GM18507 (cell line): ENCODE results near the gene REC114.
"Not testable (repeated sequence)": the region's sequence is repeated elsewhere in the genome, so short reads cannot be mapped to it uniquely, and the experiment has no call there.

Experiments
- DNase-seq: peaks from one replicate; pipeline ENCODE4 v3.0.0; 2011; ENCODE audit warnings: low read depth; ENCODE audit not compliant: insufficient read length; ENCODE audit errors: extremely low spot score
- FAIRE-seq: peaks from 2 replicates; lab custom pipeline; 2011; peaks lifted over from hg19 to GRCh38; lab: Jason Lieb, UNC

REC114 gene

GRCh38 chr15:73518180-73518862 lies 75.4 kb downstream of the REC114 start:
- no peak for DNase-seq
- FAIRE-seq = no peak

- FAIRE-seq = no peak
- DNase-seq = no peak
These were observed 76.1 kb downstream of the REC114 start for GRCh38 chr15:73518876-73519733.

- no peak for FAIRE-seq
- DNase-seq = no peak
These were observed 79.0 kb downstream of the REC114 start for GRCh38 chr15:73522011-73522410.

GRCh38 chr15:73524919-73525318 lies 82.0 kb downstream of the REC114 start:
- no peak for FAIRE-seq
- DNase-seq = no peak

- DNase-seq (no peak), FAIRE-seq (no peak)
These were observed 84.6 kb downstream of the REC114 start for GRCh38 chr15:73527598-73527997.

GRCh38 chr15:73530649-73531048 lies 87.7 kb downstream of the REC114 start:
- no peak for FAIRE-seq
- no peak for DNase-seq

GRCh38 chr15:73538123-73538522 lies 95.2 kb downstream of the REC114 start:
- DNase-seq (no peak), FAIRE-seq (no peak)

GRCh38 chr15:73538563-73539211 lies 95.7 kb downstream of the REC114 start:
- FAIRE-seq (no peak), DNase-seq (no peak)

GRCh38 chr15:73539212-73540128 lies 96.5 kb downstream of the REC114 start:
- DNase-seq (no peak), FAIRE-seq (no peak)

GRCh38 chr15:73540161-73540560 lies 97.2 kb downstream of the REC114 start:
- DNase-seq (no peak), FAIRE-seq (no peak)

- DNase-seq = no peak
- FAIRE-seq = no peak
These were observed 98.5 kb downstream of the REC114 start for GRCh38 chr15:73541479-73541878.

GRCh38 chr15:73548925-73549324 lies 106.0 kb downstream of the REC114 start:
- FAIRE-seq = not testable (repeated sequence)

GRCh38 chr15:73550190-73550589 lies 107.2 kb downstream of the REC114 start:
- FAIRE-seq = no peak
- DNase-seq = no peak

More at GRCh38 chr15:73548925-73549324, 106.0 kb downstream of the REC114 start:
- DNase-seq = not testable (repeated sequence)

GRCh38 chr15:73555080-73555479 lies 112.1 kb downstream of the REC114 start:
- DNase-seq = no peak
- FAIRE-seq = no peak

- FAIRE-seq = no peak
These were observed 115.6 kb downstream of the REC114 start for GRCh38 chr15:73558529-73558928.

GRCh38 chr15:73560501-73561117 lies 117.6 kb downstream of the REC114 start:
- no peak for DNase-seq

More at GRCh38 chr15:73558529-73558928, 115.6 kb downstream of the REC114 start:
- DNase-seq = no peak

GRCh38 chr15:73564255-73564654 lies 121.3 kb downstream of the REC114 start:
- DNase-seq (no peak), FAIRE-seq (no peak)

More at GRCh38 chr15:73560501-73561117, 117.6 kb downstream of the REC114 start:
- no peak for FAIRE-seq

- DNase-seq = no peak
- FAIRE-seq = no peak
These were observed 124.1 kb downstream of the REC114 start for GRCh38 chr15:73567020-73567419.
